Lower leg skin (tissue), 4 donors: Measurements from ENCODE around the gene EPC2. TPM values are rescaled to one million over a fixed set of nuclear protein-coding genes. Genes with fewer than 3 reads are reported as not detected.

ENCODE experiments used
- DNase-seq, 2 donors: peaks; one replicate each; pipeline ENCODE4 v3.0.0-alpha.2; 2019; ENCODE audit warnings: low spot score in 2 of 2
- H3K4me3 ChIP-seq: fragments of 200-600 bp; sonication (generic); 2 replicates; pipeline ENCODE4 v1.5.1; 2017; ENCODE audit warnings: mild to moderate bottlenecking, low read depth; ENCODE audit not compliant: poor library complexity, severe bottlenecking
- CTCF ChIP-seq, 3 donors: fragments of 450-650 bp; IDR thresholded peaks; one replicate each; pipeline ENCODE4 v1.5.1; 2016; ENCODE audit warnings: antibody characterized with exemption in 3 of 3, mild to moderate bottlenecking in 3 of 3, moderate library complexity in 2 of 3
- POLR2A ChIP-seq, 2 donors: fragments of 450-650 bp; IDR thresholded peaks; one replicate each; pipeline ENCODE4 v1.6.1; 2016 to 2017; ENCODE audit warnings: antibody characterized with exemption in 2 of 2, mild to moderate bottlenecking in 1 of 2, moderate library complexity in 1 of 2
- whole genome bisulfite sequencing, 2 donors: methylation state at CpG; one replicate each; pipeline ENCODE4 v1.1.5; 2018; 5-methylcytosine and 5-hydroxymethylcytosine counted together
- intact Hi-C: fragments of 100-400 bp; cut with DNase I; formaldehyde crosslinking; loops from one replicate; pipeline ENCODE4 v1.15.0; 2023; ENCODE audit warnings: low total_unique reads
- total RNA-seq, 4 donors: library from RNA; depleted of rRNA; stranded (reverse); fragments of >200 nt; gene quantifications; one replicate each; pipeline ENCODE4 v1.1.0, GENCODE V29; 2016

The EPC2 gene
- total RNA-seq, 4 donors from 2014 or later: 15.4 to 25.3 (median 24.0) TPM

- intact Hi-C loops: no loop called here
- no peak for TF ChIP-seq CTCF (IDR thresholded peaks at IDR 0.05)
- TF ChIP-seq POLR2A (IDR thresholded peaks at IDR 0.05): no peak
- 70 to 71% methylated on average over 7 of the region's 7 CpGs for WGBS, 2 donors
- DNase-seq: no peak
- no peak overlapping the region for H3K4me3 ChIP-seq
Observed at GRCh38 chr2:148814860-148815419, 170.4 kb downstream of the EPC2 start.

GRCh38 chr2:148816176-148816575 lies 171.6 kb downstream of the EPC2 start:
- TF ChIP-seq POLR2A (IDR thresholded peaks at IDR 0.05): no peak
- no peak for TF ChIP-seq CTCF (IDR thresholded peaks at IDR 0.05)
- intact Hi-C loops: no loop called here
- no peak overlapping the region for H3K4me3 ChIP-seq
- DNase-seq: no peak
- 87 to 94% methylated on average over 6 of the region's 6 CpGs for WGBS, 2 donors

GRCh38 chr2:148817210-148817708 lies 172.7 kb downstream of the EPC2 start:
- DNase-seq: no peak
- 7 to 26% methylated on average over 8 of the region's 8 CpGs for WGBS, 2 donors
- TF ChIP-seq POLR2A (IDR thresholded peaks at IDR 0.05) (no peak), CTCF (IDR thresholded peaks at IDR 0.05) (no peak)
- intact Hi-C loops: no loop called here
- no peak overlapping the region for H3K4me3 ChIP-seq

GRCh38 chr2:148819019-148819585 lies 174.6 kb downstream of the EPC2 start:
- TF ChIP-seq CTCF (IDR thresholded peaks at IDR 0.05) (no peak), POLR2A (IDR thresholded peaks at IDR 0.05) (no peak)
- DNase-seq: peak in 1 of 2 donors; percentile 19
- intact Hi-C loops: no loop called here
- WGBS, 2 donors: 41 to 52% methylated on average over 4 of the region's 4 CpGs
- no peak overlapping the region for H3K4me3 ChIP-seq

GRCh38 chr2:148824190-148824589 lies 179.6 kb downstream of the EPC2 start:
- no peak overlapping the region for H3K4me3 ChIP-seq
- TF ChIP-seq CTCF (IDR thresholded peaks at IDR 0.05): no peak
- no peak for TF ChIP-seq POLR2A (IDR thresholded peaks at IDR 0.05)
- intact Hi-C loops: no loop called here
- DNase-seq: no peak
- 73 to 85% methylated on average over 1 of the region's 1 CpG for WGBS, 2 donors

- no peak for DNase-seq
- no peak overlapping the region for H3K4me3 ChIP-seq
- intact Hi-C loops: no loop called here
- no peak for TF ChIP-seq CTCF (IDR thresholded peaks at IDR 0.05)
- no peak for TF ChIP-seq POLR2A (IDR thresholded peaks at IDR 0.05)
Observed at GRCh38 chr2:148826791-148827190, 182.2 kb downstream of the EPC2 start.
